Smooth muscle cell (in vitro differentiated cells): ENCODE measurements around the gene HELZ2. TPM values are rescaled to one million over a fixed set of nuclear protein-coding genes. Genes with fewer than 3 reads are reported as not detected.

Experiments used
- DNase-seq: peaks from one replicate; lab custom pipeline; 2025; ENCODE audit not compliant: unreplicated experiment; lab: John Stamatoyannopoulos, UW
- H2AFZ ChIP-seq: fragments of 200-600 bp; sonication (generic); 2 replicates; pipeline ENCODE4 v1.6.0; 2016; ENCODE audit warnings: antibody characterized with exemption, low read depth, mild to moderate bottlenecking
- H3F3A ChIP-seq: fragments of 200-600 bp; sonication (generic); 2 replicates; pipeline ENCODE4 v1.6.0; 2017; ENCODE audit warnings: antibody characterized with exemption, low read depth
- H3K27ac ChIP-seq: fragments of 200-600 bp; sonication (generic); 2 replicates; pipeline ENCODE4 v1.5.1; 2016; ENCODE audit warnings: low read depth, mild to moderate bottlenecking
- H3K27me3 ChIP-seq: fragments of 200-600 bp; sonication (generic); 2 replicates; pipeline ENCODE4 v1.6.1; 2016; ENCODE audit warnings: low read depth, mild to moderate bottlenecking
- H3K36me3 ChIP-seq: fragments of 200-600 bp; sonication (generic); 2 replicates; pipeline ENCODE4 v1.5.1; 2016; ENCODE audit warnings: low read depth
- H3K4me1 ChIP-seq: fragments of 200-600 bp; sonication (generic); 2 replicates; pipeline ENCODE4 v1.5.1; 2016; ENCODE audit warnings: low read depth
- H3K4me2 ChIP-seq: fragments of 200-600 bp; sonication (generic); 2 replicates; pipeline ENCODE4 v1.6.0; 2016; ENCODE audit warnings: mild to moderate bottlenecking
- H3K4me3 ChIP-seq: fragments of 200-600 bp; sonication (generic); 2 replicates; pipeline ENCODE4 v1.5.1; 2016; ENCODE audit warnings: mild to moderate bottlenecking
- H3K79me2 ChIP-seq: fragments of 200-600 bp; sonication (generic); 2 replicates; pipeline ENCODE4 v1.6.0; 2016; ENCODE audit warnings: low read depth, mild to moderate bottlenecking
- H3K9ac ChIP-seq: fragments of 200-600 bp; sonication (generic); 2 replicates; pipeline ENCODE4 v1.6.0; 2016; ENCODE audit warnings: low read depth
- H3K9me3 ChIP-seq: fragments of 200-600 bp; sonication (generic); replicated peaks from 2 replicates; pipeline ENCODE4 v1.5.1; 2016; ENCODE audit warnings: low read depth
- H4K20me1 ChIP-seq: fragments of 200-600 bp; sonication (generic); 2 replicates; pipeline ENCODE4 v1.6.0; 2016; ENCODE audit warnings: low read depth
- CTCF ChIP-seq: fragments of 200-600 bp; sonication (generic); IDR thresholded peaks from 2 replicates; pipeline ENCODE4 v1.5.1; 2017; ENCODE audit warnings: borderline replicate concordance, mild to moderate bottlenecking, antibody characterized with exemption; ENCODE audit not compliant: insufficient read depth, poor library complexity, severe bottlenecking
- WGBS: methylation state at CpG from one replicate; pipeline ENCODE4 v1.1.7; 2016; ENCODE audit warnings: low lambda C conversion rate; 5-methylcytosine and 5-hydroxymethylcytosine counted together
- polyA plus RNA-seq: library from polyadenylated mRNA; unstranded; fragments of >200 nt; fragmentation: Nextera tagmentation; extraction: Ambion mirVana; gene quantifications from 2 replicates; pipeline ENCODE4 v1.2.1, GENCODE V29; 2016
- total RNA-seq: library from RNA; depleted of rRNA; stranded (reverse); fragments of >200 nt; gene quantifications from 2 replicates; pipeline ENCODE4 v1.2.3, GENCODE V29; 2014

HELZ2 gene
- total and polyA plus RNA-seq, 2 experiments from 2014 or later, result 3.0 to 13.8 TPM

- H3K4me1 ChIP-seq, result peaks cover 8% of the 10 kb centered on the region
- no peak for DNase-seq
- H3F3A ChIP-seq, result peaks cover 18% of the 10 kb centered on the region
- no peak overlapping the region for H3K4me3 ChIP-seq
- H2AFZ ChIP-seq, result no peak overlapping the region
- H4K20me1 ChIP-seq, result no peaks in the 10 kb centered on the region
- no peak overlapping the region for H3K27ac ChIP-seq
- WGBS, result 58% methylated on average over 9 of the region's 9 CpGs
- no peak overlapping the region for H3K9ac ChIP-seq
- H3K4me2 ChIP-seq, result no peak overlapping the region
- H3K79me2 ChIP-seq, result no peaks in the 10 kb centered on the region
- no peaks in the 10 kb centered on the region for H3K9me3 ChIP-seq
- H3K36me3 ChIP-seq, result no peaks in the 10 kb centered on the region
- TF ChIP-seq CTCF, result no peak
- no peaks in the 10 kb centered on the region for H3K27me3 ChIP-seq
Observed at GRCh38 chr20:63551068-63551467, 23.0 kb downstream of the HELZ2 start.

GRCh38 chr20:63549679-63550282, 24.3 kb downstream of the HELZ2 start:
- H2AFZ ChIP-seq, result no peak overlapping the region
- H3F3A ChIP-seq, result peaks cover 16% of the 10 kb centered on the region
- H3K27ac ChIP-seq, result no peak overlapping the region
- no peak overlapping the region for H3K4me3 ChIP-seq
- H3K9ac ChIP-seq, result no peak overlapping the region
- no peak overlapping the region for H3K4me2 ChIP-seq
- no peaks in the 10 kb centered on the region for H3K27me3 ChIP-seq
- H3K79me2 ChIP-seq, result no peaks in the 10 kb centered on the region
- no peaks in the 10 kb centered on the region for H3K36me3 ChIP-seq
- TF ChIP-seq CTCF, result no peak
- H3K4me1 ChIP-seq, result peaks cover 7% of the 10 kb centered on the region
- no peaks in the 10 kb centered on the region for H3K9me3 ChIP-seq
- no peaks in the 10 kb centered on the region for H4K20me1 ChIP-seq
- WGBS, result 94% methylated on average over 4 of the region's 18 CpGs
- DNase-seq, result no peak

GRCh38 chr20:63549019-63549418, 25.0 kb downstream of the HELZ2 start:
- no peaks in the 10 kb centered on the region for H3K36me3 ChIP-seq
- WGBS, result 75% methylated on average over 3 of the region's 25 CpGs
- H3K4me2 ChIP-seq, result no peak overlapping the region
- no peak overlapping the region for H3K4me3 ChIP-seq
- no peaks in the 10 kb centered on the region for H3K27me3 ChIP-seq
- no peaks in the 10 kb centered on the region for H3K79me2 ChIP-seq
- H3K27ac ChIP-seq, result no peak overlapping the region
- no peaks in the 10 kb centered on the region for H4K20me1 ChIP-seq
- no peak for TF ChIP-seq CTCF
- H3K4me1 ChIP-seq, result no peaks in the 10 kb centered on the region
- DNase-seq, result no peak
- H3K9ac ChIP-seq, result no peak overlapping the region
- peaks cover 9% of the 10 kb centered on the region for H3F3A ChIP-seq
- H3K9me3 ChIP-seq, result no peaks in the 10 kb centered on the region
- H2AFZ ChIP-seq, result no peak overlapping the region

GRCh38 chr20:63548542-63548941, 25.5 kb downstream of the HELZ2 start:
- DNase-seq, result no peak
- no peaks in the 10 kb centered on the region for H3K36me3 ChIP-seq
- peaks cover 9% of the 10 kb centered on the region for H3F3A ChIP-seq
- no peaks in the 10 kb centered on the region for H3K9me3 ChIP-seq
- no peak overlapping the region for H3K27ac ChIP-seq
- no peaks in the 10 kb centered on the region for H3K27me3 ChIP-seq
- H4K20me1 ChIP-seq, result no peaks in the 10 kb centered on the region
- H3K4me1 ChIP-seq, result no peaks in the 10 kb centered on the region
- H3K4me3 ChIP-seq, result no peak overlapping the region
- H2AFZ ChIP-seq, result no peak overlapping the region
- 78% methylated on average over 9 of the region's 11 CpGs for WGBS
- no peak overlapping the region for H3K4me2 ChIP-seq
- H3K9ac ChIP-seq, result no peak overlapping the region
- no peaks in the 10 kb centered on the region for H3K79me2 ChIP-seq
- no peak for TF ChIP-seq CTCF
